HG03135 (cell line): Measurements from ENCODE around the gene PWWP2A.

Experiments used
- ATAC-seq: cut with Tn5 transposase; IDR thresholded peaks from one replicate; pipeline ENCODE4 v1.9.1; 2021; ENCODE audit warnings: mild to moderate bottlenecking, moderate library complexity; ENCODE audit not compliant: unreplicated experiment

PWWP2A gene

GRCh38 chr5:160133071-160133917 is 14.0 kb upstream of the PWWP2A start:
- ATAC-seq: no peak

- no peak for ATAC-seq
These were observed 10.6 kb upstream of the PWWP2A start for GRCh38 chr5:160129841-160130240.

DNA sequence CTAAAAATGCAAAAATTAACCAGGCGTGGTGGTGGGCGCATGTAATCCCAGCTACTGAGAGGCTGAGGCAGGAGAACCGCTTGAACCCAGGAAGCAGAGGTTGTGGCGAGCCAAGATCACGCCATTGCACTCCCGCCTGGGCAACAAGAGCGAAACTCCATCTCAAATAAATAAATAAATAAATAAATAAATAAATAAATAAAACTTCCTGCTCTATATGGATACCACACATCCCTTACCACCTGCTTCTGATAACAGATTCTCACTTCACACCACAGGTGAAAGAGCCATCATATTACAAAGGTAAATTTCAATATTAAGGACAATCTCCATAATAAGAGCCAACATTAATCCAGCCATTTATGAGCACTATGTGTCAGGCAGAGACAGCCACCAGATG is 9.4 kb upstream of the PWWP2A start:
- ATAC-seq: no peak

DNA sequence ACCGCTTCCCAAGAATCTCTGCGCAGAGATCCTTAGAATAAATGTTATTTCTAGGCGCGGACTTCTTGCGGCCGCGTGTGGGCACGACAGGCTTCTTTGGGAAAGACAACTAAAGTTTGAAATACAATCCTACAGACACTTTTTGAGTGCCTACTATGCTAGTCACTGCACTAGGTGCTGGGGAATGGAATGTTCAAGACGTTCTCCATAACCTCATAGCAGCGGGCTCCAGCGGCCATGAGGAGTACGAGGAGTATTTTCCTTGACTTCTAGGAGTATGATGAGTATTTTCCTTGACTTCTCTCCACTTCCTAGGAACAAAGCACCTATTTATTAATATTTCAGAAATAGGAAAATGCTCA is 636 bp upstream of the PWWP2A start:
- ATAC-seq: no peak

- ATAC-seq: peak; percentile 22
These were observed 705 bp downstream of the PWWP2A start for GRCh38 chr5:160118349-160119141.

DNA sequence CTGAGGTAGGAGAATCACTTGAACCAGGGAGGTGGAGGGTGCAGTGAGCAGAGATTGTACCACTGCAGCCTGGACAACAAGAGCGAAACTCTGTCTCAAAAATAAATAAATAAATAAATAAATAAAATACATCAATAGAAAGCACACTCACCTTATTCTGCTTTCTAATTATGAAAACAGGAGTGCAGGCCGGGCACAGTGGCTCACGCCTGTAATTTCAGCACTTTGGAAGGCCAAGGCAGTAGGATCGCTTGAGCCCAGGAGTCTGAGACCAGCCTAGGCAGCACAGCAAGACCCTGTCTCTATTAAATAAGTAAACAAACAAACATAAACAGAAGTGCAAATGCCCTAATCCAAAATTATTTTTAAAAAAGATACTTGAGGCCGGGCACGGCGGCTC is 2.3 kb downstream of the PWWP2A start:
- no peak for ATAC-seq

- no peak for ATAC-seq
These were observed 11.1 kb downstream of the PWWP2A start for GRCh38 chr5:160108124-160108523.

- ATAC-seq: peak; percentile 87
These were observed 13.4 kb downstream of the PWWP2A start for GRCh38 chr5:160105686-160106360.

- no peak for ATAC-seq
These were observed 21.3 kb downstream of the PWWP2A start for GRCh38 chr5:160097991-160098390.

- ATAC-seq: no peak
These were observed 23.1 kb downstream of the PWWP2A start for GRCh38 chr5:160096178-160096577.

GRCh38 chr5:160092960-160093707 is 26.1 kb downstream of the PWWP2A start:
- peak; percentile 59 for ATAC-seq

- ATAC-seq: no peak
These were observed 26.7 kb downstream of the PWWP2A start for GRCh38 chr5:160092514-160092913.

GRCh38 chr5:160090059-160090458 is 29.2 kb downstream of the PWWP2A start:
- no peak for ATAC-seq

- no peak for ATAC-seq
These were observed 29.7 kb downstream of the PWWP2A start for GRCh38 chr5:160089531-160089930.

GRCh38 chr5:160088805-160089204 is 30.4 kb downstream of the PWWP2A start:
- ATAC-seq: no peak

- ATAC-seq: no peak
These were observed 32.1 kb downstream of the PWWP2A start for GRCh38 chr5:160087199-160087598.

GRCh38 chr5:160084144-160084543 is 35.1 kb downstream of the PWWP2A start:
- ATAC-seq: no peak

- ATAC-seq: no peak
These were observed 35.7 kb downstream of the PWWP2A start for GRCh38 chr5:160083501-160083900.

DNA sequence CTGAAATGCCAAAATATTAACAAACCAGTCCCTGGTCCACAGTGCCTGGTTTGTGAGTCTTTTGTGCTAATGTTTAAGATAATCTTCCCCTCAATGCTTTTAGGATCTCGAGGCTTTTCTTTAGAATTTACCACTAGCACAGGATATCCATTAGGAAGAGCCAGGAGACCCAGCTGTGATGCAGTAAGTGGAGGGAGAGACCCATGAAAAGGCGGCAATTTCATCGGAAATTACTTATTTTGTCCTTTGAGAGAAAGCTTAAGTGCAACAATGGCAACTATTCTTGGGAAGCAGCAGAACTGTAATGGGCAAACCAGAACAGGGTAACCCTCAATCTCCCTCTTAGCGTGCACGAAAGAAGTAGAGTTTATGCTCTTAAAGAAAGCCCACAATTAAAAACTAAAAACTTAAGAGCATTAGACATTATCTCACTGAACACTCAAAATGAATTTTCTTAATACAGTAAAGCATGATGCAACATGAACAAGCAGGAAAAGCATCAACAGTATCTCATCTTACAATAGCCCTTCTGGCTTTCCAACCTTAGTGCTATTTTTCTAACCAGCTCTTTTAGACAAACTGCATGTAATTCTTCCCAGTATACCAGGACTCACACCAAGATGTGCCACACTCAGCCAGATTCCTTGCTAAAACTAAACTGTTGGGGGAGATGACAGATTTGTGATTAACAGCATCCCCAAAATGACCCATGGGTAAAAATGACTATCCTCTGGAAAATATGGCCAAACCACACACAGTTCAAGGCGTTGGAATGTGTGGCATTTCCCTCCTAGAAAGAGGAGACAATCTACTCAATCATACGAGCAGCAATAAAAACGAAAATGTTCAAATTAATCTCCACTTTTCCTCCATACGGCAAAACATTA is 36.4 kb downstream of the PWWP2A start:
- ATAC-seq: no peak

- ATAC-seq: no peak
These were observed 37.8 kb downstream of the PWWP2A start for GRCh38 chr5:160081495-160081894.
